Measurements from ENCODE around the gene OSBPL1A.

OSBPL1A gene

DNA sequence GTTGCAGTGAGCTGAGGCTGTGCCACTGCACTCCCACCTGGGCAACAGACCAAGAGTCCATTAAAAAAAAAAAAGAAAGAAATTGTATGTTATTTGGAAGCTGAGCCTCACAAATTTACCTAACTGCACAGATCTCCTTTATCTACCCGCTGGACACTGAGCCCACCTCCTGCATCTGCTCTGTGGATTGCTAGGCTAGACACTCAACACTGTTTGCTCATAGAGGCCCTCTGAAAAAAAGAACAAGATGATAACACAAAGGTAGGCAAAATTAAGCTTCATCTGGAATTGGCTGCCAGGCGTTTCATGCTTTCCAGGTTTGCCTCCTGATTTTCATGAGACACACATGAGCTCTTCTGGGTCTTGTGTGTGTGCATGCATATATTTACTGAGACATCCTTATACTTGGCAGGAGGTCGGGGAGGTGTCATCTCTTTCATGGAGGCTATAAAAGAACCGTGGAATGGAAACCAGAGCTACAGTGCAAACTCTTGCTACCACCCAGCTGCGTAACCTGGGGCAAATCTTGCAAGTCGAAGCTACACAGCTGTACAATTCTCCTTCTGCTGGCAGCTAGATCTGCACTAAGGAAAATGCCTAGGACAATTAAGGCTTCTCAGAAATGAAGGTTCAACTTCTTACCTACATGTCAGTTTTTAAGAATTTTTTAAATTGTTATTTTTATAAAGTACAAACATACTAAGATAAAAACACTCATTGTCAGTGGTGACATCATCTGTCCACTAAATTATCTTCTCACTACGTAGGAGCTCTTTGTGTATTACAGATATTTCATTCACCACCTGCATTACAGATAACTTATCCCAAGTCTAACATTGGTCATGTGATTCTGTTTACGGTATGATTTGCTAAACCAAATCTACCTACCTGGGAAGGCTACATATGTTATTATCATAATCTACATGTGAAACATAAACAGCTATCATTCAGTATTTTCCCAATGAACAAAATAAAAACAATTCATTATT, 195.6 kb downstream of the OSBPL1A start:
- H3K9me3 ChIP-seq, result no peaks in the 10 kb centered on the region
- H3K27me3 ChIP-seq, result no peaks in the 10 kb centered on the region
- DNase-seq, result no peak
- no peak overlapping the region for H3K4me3 ChIP-seq (ENCODE audit: low read depth, low read length)
- no peaks in the 10 kb centered on the region for H3K36me3 ChIP-seq
- TF ChIP-seq, protein P1, sequence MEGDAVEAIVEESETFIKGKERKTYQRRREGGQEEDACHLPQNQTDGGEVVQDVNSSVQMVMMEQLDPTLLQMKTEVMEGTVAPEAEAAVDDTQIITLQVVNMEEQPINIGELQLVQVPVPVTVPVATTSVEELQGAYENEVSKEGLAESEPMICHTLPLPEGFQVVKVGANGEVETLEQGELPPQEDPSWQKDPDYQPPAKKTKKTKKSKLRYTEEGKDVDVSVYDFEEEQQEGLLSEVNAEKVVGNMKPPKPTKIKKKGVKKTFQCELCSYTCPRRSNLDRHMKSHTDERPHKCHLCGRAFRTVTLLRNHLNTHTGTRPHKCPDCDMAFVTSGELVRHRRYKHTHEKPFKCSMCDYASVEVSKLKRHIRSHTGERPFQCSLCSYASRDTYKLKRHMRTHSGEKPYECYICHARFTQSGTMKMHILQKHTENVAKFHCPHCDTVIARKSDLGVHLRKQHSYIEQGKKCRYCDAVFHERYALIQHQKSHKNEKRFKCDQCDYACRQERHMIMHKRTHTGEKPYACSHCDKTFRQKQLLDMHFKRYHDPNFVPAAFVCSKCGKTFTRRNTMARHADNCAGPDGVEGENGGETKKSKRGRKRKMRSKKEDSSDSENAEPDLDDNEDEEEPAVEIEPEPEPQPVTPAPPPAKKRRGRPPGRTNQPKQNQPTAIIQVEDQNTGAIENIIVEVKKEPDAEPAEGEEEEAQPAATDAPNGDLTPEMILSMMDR (IDR thresholded peaks at IDR 0.05; ENCODE audit: low read depth, low read length), result no peak
- no peaks in the 10 kb centered on the region for H3K4me1 ChIP-seq

DNA sequence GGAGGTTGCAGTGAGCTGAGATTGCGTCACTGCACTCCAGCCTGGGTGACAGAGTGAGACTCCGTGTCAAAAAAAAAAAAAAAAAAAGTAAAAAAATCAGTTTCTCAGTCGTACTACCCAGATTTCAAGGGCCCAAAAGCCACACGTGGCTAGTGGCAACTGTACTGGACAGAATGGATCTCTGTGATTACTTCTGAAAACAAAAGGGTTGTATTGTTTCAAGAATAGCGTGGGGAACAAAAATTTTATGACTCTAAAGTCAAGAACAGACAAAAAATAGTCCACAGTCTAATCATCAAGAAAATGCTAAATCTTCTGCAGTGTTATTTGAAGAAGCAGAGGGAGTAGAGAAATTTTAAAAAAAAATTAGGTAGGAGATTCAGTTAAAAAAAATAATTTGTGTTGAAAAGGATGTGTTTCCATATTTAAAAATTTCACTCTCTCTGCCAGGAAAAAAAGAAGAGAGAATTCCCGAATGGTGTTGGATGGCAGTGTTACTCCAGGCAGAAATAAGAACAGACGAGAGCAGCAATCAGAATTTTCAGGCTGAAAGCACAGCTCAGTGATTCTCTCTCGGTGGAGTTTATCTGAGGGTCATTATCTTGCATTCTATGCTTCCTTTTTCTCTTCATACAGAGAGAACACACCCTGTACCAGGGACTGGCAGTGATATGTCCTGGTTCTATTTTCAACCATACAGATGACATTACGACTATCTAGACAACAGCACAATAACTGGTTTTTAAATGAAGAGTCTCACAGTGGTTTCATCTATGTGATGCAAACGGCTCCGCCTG, 196.9 kb downstream of the OSBPL1A start:
- Histone ChIP-seq H3K4me1 (no peaks in the 10 kb centered on the region), H3K9me3 (no peaks in the 10 kb centered on the region), H3K36me3 (no peaks in the 10 kb centered on the region), H3K27me3 (no peaks in the 10 kb centered on the region), H3K4me3 (ENCODE audit: low read depth, low read length) (no peak overlapping the region)
- TF ChIP-seq, protein P1 (IDR thresholded peaks at IDR 0.05; ENCODE audit: low read depth, low read length), result no peak
- DNase-seq, result no peak

DNA sequence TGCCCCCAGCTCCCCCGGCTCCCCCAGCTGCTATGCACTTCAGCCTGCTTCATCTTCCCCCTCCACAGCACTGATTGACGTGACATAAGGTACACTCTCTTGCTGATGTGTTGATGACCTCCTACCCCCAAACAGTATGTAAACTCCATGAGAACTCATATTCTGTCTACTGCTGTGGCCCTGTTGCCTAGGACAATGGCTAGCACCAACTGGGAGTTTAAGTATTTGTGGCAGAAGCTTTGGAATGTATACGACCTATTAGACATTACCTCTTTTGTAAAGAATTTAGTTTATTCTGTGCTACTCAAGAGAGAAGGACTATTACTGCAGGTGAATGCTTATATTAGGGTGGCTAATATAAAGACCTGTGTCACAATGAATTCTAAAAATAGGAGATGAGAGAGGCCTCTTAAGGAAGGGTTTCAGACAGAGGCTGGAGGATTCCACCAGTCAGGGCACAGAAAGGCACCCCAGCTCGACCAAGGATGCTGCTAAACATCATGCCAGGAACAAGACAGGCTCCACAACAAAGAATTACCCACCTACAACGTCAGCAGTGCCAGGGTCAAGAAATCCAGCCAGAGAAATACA, 198.2 kb downstream of the OSBPL1A start:
- TF ChIP-seq, protein P1 (IDR thresholded peaks at IDR 0.05; ENCODE audit: low read depth, low read length), result no peak

DNA sequence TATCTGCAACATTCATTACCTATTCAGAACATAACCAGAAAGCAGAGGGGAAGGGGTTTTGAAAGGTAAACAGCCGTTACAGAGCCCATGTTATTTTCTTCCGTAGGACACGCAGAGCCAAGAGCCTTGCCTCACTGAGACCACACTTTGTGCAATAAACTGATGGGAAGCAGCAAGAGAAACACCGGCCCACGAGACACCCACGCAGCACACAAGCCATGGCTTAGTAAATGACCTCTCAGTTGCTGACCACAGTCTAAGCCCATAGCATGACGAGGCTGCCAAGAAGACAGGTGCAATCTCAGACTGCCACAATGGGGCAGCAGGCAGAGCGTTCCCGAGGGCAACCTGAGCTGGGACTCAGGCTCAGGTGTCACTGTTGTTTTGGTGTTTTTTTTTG, 199.2 kb downstream of the OSBPL1A start:
- H3K9me3 ChIP-seq, result no peaks in the 10 kb centered on the region
- no peak overlapping the region for H3K4me3 ChIP-seq (ENCODE audit: low read depth, low read length)
- no peaks in the 10 kb centered on the region for H3K4me1 ChIP-seq
- no peaks in the 10 kb centered on the region for H3K27me3 ChIP-seq
- TF ChIP-seq, protein P1 (IDR thresholded peaks at IDR 0.05; ENCODE audit: low read depth, low read length), result no peak
- H3K36me3 ChIP-seq, result no peaks in the 10 kb centered on the region
- no peak for DNase-seq

More for the DNA sequence above, 198.2 kb downstream of the OSBPL1A start:
- DNase-seq, result no peak
- Histone ChIP-seq H3K36me3 (no peaks in the 10 kb centered on the region), H3K27me3 (no peaks in the 10 kb centered on the region), H3K9me3 (no peaks in the 10 kb centered on the region), H3K4me1 (no peaks in the 10 kb centered on the region), H3K4me3 (ENCODE audit: low read depth, low read length) (no peak overlapping the region)

DNA sequence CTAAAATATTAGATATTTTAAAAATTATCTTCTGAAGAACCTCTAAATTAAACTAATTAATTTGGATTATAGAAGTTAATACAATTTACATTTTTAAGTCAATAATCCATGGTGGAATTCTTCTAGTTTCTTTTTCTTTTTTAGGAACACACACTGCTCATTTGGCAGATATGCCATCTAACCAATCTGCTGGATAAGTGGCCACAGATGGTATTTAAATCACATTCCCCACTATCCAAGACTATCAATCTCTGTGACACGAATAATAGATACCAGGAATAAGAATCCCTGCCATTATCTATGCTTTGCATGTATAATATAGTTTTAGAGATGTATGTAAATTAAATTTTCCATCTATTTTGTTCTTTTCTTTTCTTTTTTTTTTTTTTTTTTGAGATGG, 200.2 kb downstream of the OSBPL1A start:
- Histone ChIP-seq H3K9me3 (no peaks in the 10 kb centered on the region), H3K4me3 (ENCODE audit: low read depth, low read length) (no peak overlapping the region), H3K4me1 (no peaks in the 10 kb centered on the region), H3K36me3 (no peaks in the 10 kb centered on the region), H3K27me3 (no peaks in the 10 kb centered on the region)
- DNase-seq, result no peak
- TF ChIP-seq, protein P1 (IDR thresholded peaks at IDR 0.05; ENCODE audit: low read depth, low read length), result no peak
